ENCODE measurements around the gene MDM1.
A peak's percentile ranks its signal among the peaks of the same experiment; 100 is the strongest.

Gene MDM1

DNA sequence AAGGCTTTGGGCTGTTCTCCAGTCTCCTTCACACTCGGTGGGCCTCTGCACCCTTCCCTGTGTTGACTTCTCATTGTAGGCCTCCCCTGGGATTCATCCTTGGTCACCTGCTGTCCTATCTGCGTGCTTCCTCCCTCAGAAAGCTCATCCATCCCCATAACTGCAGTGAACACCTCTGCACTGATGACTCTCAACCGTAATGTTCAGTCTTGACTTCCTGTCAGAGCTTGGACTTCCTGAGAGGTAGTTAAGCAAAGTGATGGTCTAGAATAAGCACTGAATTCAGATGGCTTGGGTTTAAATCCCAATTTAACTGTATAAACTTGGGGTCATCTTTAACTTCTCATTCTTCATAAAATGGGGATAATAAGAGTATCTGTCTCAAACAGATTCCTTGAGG lies 13.6 kb upstream of the MDM1 start:
- peaks cover 3 to 6% of the 10 kb centered on the region in 2 donors for H3K4me1 Mint-ChIP-seq
- H3K27ac Mint-ChIP-seq, result no peak overlapping the region
- H3K27me3 Mint-ChIP-seq, result peaks cover 0 to 10% of the 10 kb centered on the region in 2 donors
- H3K9me3 Mint-ChIP-seq, result no peaks in the 10 kb centered on the region
- DNase-seq, result no peak
- ATAC-seq (replicated peaks), result no peak
- H3K4me3 Mint-ChIP-seq, result no peak overlapping the region
- no peaks in the 10 kb centered on the region for H3K36me3 Mint-ChIP-seq

DNA sequence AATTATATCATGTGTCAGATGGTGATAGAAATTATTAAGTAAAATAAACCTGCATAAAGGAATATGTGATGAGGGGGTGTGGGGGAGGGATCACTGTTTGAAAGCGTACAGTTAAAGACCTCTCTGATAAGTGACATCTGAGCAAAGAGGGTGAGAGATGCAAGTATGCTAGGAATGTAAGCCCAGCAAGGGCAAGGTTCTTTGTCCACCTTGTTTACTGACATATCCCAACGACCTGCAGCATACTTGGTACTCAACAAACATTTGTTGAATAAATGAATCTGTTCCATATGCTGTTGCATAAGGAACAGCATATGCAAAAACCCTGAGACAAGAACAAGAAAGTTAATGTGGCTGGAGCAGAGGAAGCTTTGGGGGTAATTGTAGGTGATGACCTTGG lies 12.0 kb upstream of the MDM1 start:
- Mint-ChIP-seq H3K36me3 (no peaks in the 10 kb centered on the region), H3K27ac (no peak overlapping the region), H3K4me1 (peaks cover 3 to 6% of the 10 kb centered on the region in 2 donors), H3K9me3 (no peaks in the 10 kb centered on the region), H3K4me3 (no peak overlapping the region), H3K27me3 (peaks cover 0 to 10% of the 10 kb centered on the region in 2 donors)
- no peak for DNase-seq
- ATAC-seq (replicated peaks), result no peak

DNA sequence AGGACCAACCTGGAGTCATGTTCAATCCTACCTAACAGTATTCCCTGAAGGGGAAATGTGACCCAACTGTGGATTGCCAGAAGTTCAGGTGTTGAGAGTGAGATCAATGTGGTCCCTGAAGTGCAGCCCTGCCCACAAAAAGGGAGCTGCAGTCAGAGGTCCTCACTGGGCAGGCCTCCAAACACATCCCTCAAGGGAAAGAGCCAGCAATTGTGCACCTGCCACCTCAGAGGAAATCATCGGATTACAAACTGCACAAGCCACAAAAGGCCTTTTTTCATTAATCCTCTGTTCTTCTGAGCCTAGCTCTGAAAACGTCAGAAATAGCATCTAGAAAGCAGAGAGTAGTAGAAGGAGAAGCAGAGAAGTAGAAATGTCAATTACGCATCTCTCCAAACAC lies 10.8 kb upstream of the MDM1 start:
- H3K4me1 Mint-ChIP-seq, result peaks cover 3 to 6% of the 10 kb centered on the region in 2 donors
- ATAC-seq (replicated peaks) (no peak), DNase-seq (no peak)
- no peaks in the 10 kb centered on the region for H3K9me3 Mint-ChIP-seq
- no peaks in the 10 kb centered on the region for H3K36me3 Mint-ChIP-seq
- peaks cover 0 to 10% of the 10 kb centered on the region in 2 donors for H3K27me3 Mint-ChIP-seq
- no peak overlapping the region for H3K27ac Mint-ChIP-seq
- H3K4me3 Mint-ChIP-seq, result no peak overlapping the region

DNA sequence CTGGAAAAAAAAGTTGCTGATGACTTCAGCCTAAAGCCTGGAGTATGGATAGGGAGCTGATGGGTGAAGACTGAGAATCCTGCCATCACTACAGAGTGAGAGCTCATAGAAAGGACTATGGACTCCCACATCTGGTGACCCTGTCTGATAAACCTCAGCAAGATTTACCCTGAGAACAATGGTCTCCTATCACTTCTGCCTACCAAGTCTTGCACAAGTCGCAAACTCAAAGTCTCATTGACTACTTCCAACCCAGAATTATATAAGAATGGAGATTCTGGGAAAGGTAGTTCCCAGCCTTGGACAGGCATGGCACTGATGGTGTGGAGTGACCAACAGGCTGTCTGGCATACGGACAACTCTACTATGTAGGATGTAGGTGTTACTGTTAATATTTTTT lies 9.7 kb upstream of the MDM1 start:
- Mint-ChIP-seq H3K9me3 (no peaks in the 10 kb centered on the region), H3K27ac (no peak overlapping the region), H3K27me3 (peaks cover 0 to 7% of the 10 kb centered on the region in 2 donors)

DNA sequence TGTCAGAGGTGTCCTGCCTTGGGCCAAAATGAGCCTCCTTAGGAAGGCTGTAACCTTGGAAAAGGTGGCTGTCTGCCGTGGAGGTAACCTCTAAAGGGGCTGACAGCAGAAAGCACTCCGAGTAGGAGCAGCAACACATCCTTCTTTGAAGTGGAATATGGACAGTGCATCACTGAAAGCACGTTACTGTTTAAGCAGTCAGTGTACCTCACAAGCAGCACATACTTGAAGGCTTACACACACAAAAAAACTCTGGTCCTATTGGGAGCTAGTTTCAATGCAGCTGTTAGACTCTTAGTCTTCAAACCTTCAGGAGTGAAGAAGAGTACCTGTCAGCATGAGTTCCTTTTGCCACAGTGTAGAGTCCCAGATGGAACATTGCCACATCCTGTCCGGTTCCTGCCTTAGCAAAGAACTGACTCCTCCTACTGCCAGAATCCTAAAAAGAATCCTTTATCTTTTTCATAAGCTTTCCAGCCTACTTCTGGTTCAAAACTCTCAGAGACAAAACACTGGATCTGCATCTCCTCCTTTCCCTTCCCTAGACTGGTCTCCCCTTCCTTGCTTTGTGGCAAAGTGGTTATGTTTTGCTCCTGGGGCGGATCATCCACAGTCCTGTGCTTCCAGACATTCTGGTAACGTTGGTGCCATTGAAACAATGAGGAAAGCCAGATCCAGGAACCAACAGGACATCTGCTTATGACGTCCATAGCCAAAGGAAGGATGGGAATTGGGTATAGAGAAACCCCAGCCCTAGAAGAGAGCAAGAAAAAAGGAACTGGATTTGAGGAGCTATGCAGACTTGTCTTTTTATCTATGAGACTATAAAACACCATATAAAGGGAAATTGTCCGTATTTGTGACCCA lies 8.5 kb upstream of the MDM1 start:
- Mint-ChIP-seq H3K36me3 (no peaks in the 10 kb centered on the region), H3K4me3 (no peak overlapping the region), H3K9me3 (no peaks in the 10 kb centered on the region), H3K27ac (no peak overlapping the region), H3K27me3 (peaks cover 0 to 2% of the 10 kb centered on the region in 2 donors), H3K4me1 (peaks cover 1 to 3% of the 10 kb centered on the region in 2 donors)
- DNase-seq (no peak), ATAC-seq (replicated peaks) (no peak)

More for the DNA sequence above, 9.7 kb upstream of the MDM1 start:
- Mint-ChIP-seq H3K4me1 (peaks cover 3 to 6% of the 10 kb centered on the region in 2 donors), H3K4me3 (no peak overlapping the region), H3K36me3 (no peaks in the 10 kb centered on the region)
- ATAC-seq (replicated peaks), result no peak
- DNase-seq, result no peak

DNA sequence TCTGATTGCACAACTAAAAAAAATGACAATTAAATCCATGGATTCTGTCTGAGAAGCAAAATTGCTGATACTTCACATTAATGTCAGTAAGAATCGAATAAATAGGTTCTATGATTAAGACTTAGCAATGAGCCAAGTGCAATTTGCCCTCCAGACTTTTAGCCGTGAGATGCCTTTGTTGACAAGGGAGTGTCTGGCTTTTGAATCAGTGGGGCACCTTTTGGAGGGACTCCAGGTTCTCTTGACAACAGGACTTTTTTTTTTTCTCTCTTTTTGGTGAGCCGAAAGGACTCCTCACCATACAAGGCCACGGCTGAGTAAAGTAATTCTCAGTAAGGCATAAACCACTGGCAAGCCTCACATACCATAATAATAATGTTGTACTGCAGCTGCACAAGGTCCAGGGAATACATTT lies 4.7 kb upstream of the MDM1 start:
- H3K27me3 Mint-ChIP-seq, result no peaks in the 10 kb centered on the region
- H3K4me1 Mint-ChIP-seq, result peaks cover 9 to 21% of the 10 kb centered on the region in 2 donors
- no peak overlapping the region for H3K4me3 Mint-ChIP-seq
- H3K36me3 Mint-ChIP-seq, result no peaks in the 10 kb centered on the region
- H3K27ac Mint-ChIP-seq, result no peak overlapping the region
- H3K9me3 Mint-ChIP-seq, result no peaks in the 10 kb centered on the region
- ATAC-seq (replicated peaks) (no peak), DNase-seq (no peak)

DNA sequence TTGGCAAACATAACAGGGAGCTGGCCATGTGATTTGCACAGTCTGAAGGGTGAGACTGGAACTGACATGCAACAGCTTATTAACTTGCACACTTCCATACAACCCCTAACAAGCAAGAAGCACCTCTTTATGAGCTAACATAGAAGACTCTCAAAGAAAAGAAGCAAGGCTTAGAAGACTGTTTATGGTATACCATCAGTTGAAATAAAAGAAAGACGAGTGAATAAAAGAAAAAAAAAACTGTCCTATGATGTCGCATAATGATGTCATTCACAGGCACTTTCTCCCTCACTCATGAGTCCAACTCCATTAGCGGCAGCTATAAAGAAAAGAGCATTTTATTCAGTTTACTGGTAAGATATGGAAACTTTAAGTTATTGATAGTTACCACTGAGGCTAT lies 3.3 kb upstream of the MDM1 start:
- ATAC-seq (replicated peaks) (no peak), DNase-seq (no peak)
- Mint-ChIP-seq H3K9me3 (no peaks in the 10 kb centered on the region), H3K4me1 (peaks cover 14 to 30% of the 10 kb centered on the region in 2 donors), H3K27ac (no peak overlapping the region), H3K4me3 (no peak overlapping the region), H3K27me3 (no peaks in the 10 kb centered on the region), H3K36me3 (no peaks in the 10 kb centered on the region)

DNA sequence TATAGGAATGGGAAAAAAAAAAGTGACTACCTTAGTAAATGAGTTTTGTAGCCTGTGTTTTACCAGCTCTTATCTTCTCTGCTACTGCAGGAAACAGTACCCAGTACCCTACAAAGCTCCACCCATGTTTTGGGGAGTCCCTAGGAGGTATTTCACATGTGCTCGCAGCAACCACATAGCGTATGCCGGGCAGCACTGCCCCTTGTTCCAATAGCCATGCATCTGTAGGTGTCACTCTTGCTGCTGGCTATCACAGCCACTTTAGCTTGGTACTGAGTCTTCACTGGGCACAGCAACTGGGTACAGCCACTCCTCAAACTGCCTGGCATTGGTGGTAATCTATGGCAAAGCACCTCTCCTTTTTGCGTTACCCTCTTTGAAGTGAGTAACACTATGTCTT lies 2.0 kb upstream of the MDM1 start:
- Mint-ChIP-seq H3K27me3 (no peaks in the 10 kb centered on the region), H3K27ac (no peak overlapping the region), H3K36me3 (peaks cover 0 to 8% of the 10 kb centered on the region in 2 donors), H3K4me1 (peaks cover 19 to 30% of the 10 kb centered on the region in 2 donors), H3K4me3 (no peak overlapping the region), H3K9me3 (no peaks in the 10 kb centered on the region)
- peak in 1 of 2 donors; percentile 11 for ATAC-seq (replicated peaks)
- DNase-seq, result peak; percentile 9

DNA sequence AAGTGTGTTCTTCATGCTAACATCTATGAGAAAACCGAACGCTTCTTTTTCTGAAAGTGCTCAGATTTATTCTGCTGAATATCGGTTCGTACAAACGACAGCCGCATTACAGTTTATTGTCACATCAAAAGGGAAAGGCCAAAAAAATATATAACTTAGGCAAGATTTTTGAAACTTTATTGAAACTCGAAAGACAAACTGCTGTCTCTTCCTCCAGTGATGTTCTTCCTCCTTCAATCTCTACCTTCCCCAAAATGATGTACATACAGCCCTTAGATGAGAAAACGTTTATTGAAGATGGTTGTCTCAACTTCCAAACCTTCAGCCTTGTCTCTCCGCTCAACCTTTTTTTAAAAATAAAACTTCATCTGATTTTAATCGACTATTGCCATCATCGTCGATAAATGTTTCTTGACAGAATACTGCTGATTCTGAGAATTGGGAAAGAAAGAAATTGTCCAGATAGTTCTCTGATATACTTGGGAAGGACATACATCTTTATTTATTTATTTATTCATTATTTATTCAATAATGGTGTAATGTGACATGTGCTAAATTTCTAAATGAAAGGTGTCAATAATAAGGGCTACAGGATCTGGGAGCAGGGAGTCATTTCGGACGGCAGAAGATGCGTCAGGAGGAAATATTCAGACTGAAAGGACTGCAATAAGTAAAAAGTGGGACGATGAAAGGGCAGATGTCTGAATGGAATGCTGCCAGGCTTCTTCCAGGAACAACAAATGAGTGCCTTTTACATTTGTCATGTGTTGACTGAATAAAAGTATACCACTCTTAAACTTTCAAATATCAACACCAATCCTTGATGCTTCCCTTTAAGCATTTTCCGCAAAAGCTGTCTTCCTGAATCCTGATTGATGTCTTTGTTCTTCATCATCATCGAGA lies 817 bp upstream of the MDM1 start:
- H3K4me3 Mint-ChIP-seq, result peak overlapping the region; percentile 91 to 92
- peaks cover 24 to 30% of the 10 kb centered on the region in 2 donors for H3K4me1 Mint-ChIP-seq
- no peak for ATAC-seq (replicated peaks)
- H3K27ac Mint-ChIP-seq, result peak overlapping the region; percentile 89
- H3K27me3 Mint-ChIP-seq, result no peaks in the 10 kb centered on the region
- no peaks in the 10 kb centered on the region for H3K9me3 Mint-ChIP-seq
- no peak for DNase-seq
- peaks cover 0 to 14% of the 10 kb centered on the region in 2 donors for H3K36me3 Mint-ChIP-seq

DNA sequence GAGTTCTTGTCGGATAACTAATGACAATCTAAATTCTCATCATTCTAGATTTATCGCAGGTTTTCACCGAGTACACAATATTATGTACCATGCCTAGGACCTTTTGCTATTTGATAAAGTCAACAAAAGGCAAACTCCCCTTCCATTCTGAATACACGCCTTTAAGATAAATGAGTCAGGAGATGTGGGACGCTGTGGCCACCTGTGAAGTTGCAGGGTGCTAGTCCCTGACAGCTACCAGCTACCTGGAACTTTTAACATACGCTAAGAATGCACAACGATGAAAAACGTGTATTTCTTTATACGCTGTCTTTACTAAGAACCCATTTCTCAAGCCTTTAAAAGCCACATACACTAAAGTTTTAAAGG lies 678 bp downstream of the MDM1 start:
- H3K27ac Mint-ChIP-seq, result peak overlapping the region; percentile 89
- H3K4me1 Mint-ChIP-seq, result peaks cover 24 to 30% of the 10 kb centered on the region in 2 donors
- DNase-seq, result no peak
- no peaks in the 10 kb centered on the region for H3K9me3 Mint-ChIP-seq
- no peaks in the 10 kb centered on the region for H3K27me3 Mint-ChIP-seq
- peak overlapping the region; percentile 91 to 92 for H3K4me3 Mint-ChIP-seq
- peaks cover 0 to 21% of the 10 kb centered on the region in 2 donors for H3K36me3 Mint-ChIP-seq
- ATAC-seq (replicated peaks), result no peak

DNA sequence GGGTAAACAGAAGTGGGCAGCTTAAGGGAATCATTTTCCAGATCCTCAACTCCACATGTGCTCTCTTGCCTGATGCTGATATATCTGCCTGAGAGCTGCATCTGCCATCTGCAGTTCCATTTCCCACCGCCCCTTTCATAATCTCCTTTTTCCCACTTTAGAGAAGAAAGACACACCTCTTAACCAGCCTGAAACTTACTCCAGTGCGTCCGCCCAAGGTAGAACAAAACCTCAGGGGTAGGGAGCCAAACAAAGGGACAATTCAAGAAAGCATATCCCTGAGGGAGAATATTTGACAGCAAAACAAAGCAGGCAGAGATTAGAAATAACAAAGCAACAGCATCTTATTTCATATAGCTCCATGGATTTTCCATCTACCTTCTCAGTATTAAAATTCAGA lies 4.3 kb downstream of the MDM1 start:
- H3K4me1 Mint-ChIP-seq, result peaks cover 22 to 24% of the 10 kb centered on the region in 2 donors
- no peak overlapping the region for H3K27ac Mint-ChIP-seq
- H3K27me3 Mint-ChIP-seq, result no peaks in the 10 kb centered on the region

DNA sequence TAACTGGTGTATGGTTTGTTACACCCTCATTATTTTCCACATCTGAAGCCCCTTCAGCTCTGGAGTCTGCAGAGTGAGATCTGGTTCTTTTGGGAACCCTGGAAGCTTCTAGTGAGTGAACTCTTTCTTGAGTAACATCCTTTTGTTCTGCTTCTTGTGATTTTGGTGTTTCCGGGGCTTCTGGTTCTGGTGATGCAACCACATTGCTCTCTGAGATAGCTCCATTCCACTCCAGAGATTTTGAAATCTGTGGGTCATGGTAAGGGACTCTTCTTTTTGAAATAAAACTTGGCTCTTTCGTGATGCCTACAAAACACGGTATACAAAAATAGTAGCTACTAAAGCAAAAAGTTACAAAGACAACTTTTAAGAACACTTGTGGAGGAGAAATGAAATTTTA lies 5.4 kb downstream of the MDM1 start:
- ATAC-seq (replicated peaks), result no peak
- Mint-ChIP-seq H3K4me1 (peaks cover 17 to 18% of the 10 kb centered on the region in 2 donors), H3K27ac (no peak overlapping the region), H3K36me3 (peaks cover 5 to 33% of the 10 kb centered on the region in 2 donors), H3K27me3 (no peaks in the 10 kb centered on the region), H3K4me3 (no peak overlapping the region), H3K9me3 (no peaks in the 10 kb centered on the region)
- DNase-seq, result no peak

More for the DNA sequence above, 4.3 kb downstream of the MDM1 start:
- no peak for DNase-seq
- Mint-ChIP-seq H3K4me3 (no peak overlapping the region), H3K36me3 (peaks cover 5 to 30% of the 10 kb centered on the region in 2 donors), H3K9me3 (no peaks in the 10 kb centered on the region)
- ATAC-seq (replicated peaks), result no peak

DNA sequence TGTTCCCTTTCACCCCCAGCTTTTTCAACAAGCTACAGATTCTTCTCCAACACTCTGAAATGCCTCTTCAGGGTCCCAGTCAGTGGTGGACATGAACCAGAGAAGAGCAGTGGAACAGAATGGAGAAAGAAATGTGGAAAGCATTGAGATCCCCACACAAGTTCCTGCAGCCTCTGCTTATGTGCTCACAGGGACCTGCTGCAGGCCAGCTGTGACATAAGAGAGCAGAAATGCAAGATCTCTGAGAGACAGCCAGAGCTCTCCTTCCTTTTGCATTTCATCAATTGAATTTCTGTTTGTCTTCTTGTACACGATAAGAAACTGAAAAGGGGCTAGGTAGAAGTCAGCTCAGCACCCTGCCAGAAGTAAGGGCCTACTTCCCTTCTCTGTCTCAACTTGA lies 6.2 kb downstream of the MDM1 start:
- no peak for DNase-seq
- Mint-ChIP-seq H3K27ac (no peak overlapping the region), H3K4me1 (peaks cover 10 to 13% of the 10 kb centered on the region in 2 donors), H3K9me3 (no peaks in the 10 kb centered on the region), H3K27me3 (no peaks in the 10 kb centered on the region), H3K36me3 (peaks cover 5 to 33% of the 10 kb centered on the region in 2 donors), H3K4me3 (no peak overlapping the region)
- ATAC-seq (replicated peaks), result no peak

DNA sequence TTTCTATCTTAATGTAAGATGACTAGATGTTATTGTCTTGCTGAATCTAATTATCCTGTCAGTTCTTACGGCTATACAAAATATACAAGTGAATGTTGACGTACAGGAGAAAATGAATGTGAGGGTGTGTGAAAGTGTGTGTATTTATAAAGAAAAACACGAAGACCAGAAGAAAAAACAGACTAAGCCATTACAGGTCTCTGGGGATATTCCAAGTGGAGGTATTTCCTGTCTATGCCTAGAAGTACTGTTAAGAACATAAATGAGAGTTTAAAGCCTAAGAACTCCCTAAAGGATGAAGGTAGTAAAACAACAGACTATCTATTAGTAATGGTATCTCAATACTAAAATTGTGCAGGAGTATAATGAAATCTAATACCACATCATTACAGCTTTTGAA lies 7.6 kb downstream of the MDM1 start:
- no peak overlapping the region for H3K4me3 Mint-ChIP-seq
- no peak overlapping the region for H3K27ac Mint-ChIP-seq
- peaks cover 10 to 12% of the 10 kb centered on the region in 2 donors for H3K4me1 Mint-ChIP-seq
- H3K36me3 Mint-ChIP-seq, result peaks cover 5 to 29% of the 10 kb centered on the region in 2 donors
- H3K27me3 Mint-ChIP-seq, result no peaks in the 10 kb centered on the region
- ATAC-seq (replicated peaks) (no peak), DNase-seq (no peak)
- no peaks in the 10 kb centered on the region for H3K9me3 Mint-ChIP-seq

All from stimulated activated naive B cell treated with anti-CD40 and anti-IgM and Interleukin-4, amounts not matched to agents 10 μg/mL and 1 μg/mL and 100 μg/mL, for 72 hours (primary cell).